ENCODE data around the gene IGFL4. TPM values are rescaled to one million over a fixed set of nuclear protein-coding genes. Genes with fewer than 3 reads are reported as not detected.

The IGFL4 gene
- total RNA-seq, 4 donors from 2014 or later = 1.4 to 10.6 (median 5.5) TPM

- no peaks in the 10 kb centered on the region for H3K27me3 ChIP-seq
- no peaks in the 10 kb centered on the region for H3K36me3 ChIP-seq
- DNase-seq (ENCODE audit: low spot score in 2 of 2) = peak; percentile 98 to 99
- TF ChIP-seq POLR2A (IDR thresholded peaks at IDR 0.05) = peak in 1 of 2 donors; percentile 37
- TF ChIP-seq, protein P1, sequence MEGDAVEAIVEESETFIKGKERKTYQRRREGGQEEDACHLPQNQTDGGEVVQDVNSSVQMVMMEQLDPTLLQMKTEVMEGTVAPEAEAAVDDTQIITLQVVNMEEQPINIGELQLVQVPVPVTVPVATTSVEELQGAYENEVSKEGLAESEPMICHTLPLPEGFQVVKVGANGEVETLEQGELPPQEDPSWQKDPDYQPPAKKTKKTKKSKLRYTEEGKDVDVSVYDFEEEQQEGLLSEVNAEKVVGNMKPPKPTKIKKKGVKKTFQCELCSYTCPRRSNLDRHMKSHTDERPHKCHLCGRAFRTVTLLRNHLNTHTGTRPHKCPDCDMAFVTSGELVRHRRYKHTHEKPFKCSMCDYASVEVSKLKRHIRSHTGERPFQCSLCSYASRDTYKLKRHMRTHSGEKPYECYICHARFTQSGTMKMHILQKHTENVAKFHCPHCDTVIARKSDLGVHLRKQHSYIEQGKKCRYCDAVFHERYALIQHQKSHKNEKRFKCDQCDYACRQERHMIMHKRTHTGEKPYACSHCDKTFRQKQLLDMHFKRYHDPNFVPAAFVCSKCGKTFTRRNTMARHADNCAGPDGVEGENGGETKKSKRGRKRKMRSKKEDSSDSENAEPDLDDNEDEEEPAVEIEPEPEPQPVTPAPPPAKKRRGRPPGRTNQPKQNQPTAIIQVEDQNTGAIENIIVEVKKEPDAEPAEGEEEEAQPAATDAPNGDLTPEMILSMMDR (IDR thresholded peaks at IDR 0.05) = no peak
- H3K4me1 ChIP-seq = peaks cover 24% of the 10 kb centered on the region
- no peak within 1 kb of the TSS for H3K27ac ChIP-seq
- WGBS = under 1% methylated on average over 34 of the region's 34 CpGs
- peak within 1 kb of the TSS; percentile 62 for H3K4me3 ChIP-seq
- no peaks in the 10 kb centered on the region for H3K9me3 ChIP-seq
Observed at GRCh38 chr19:45994998-45995714, 45.6 kb downstream of the IGFL4 start, which contains the start of gene CCDC61. Gene CCDC61, plus strand, starts transcription at chr19:45995467. Its CDS starts 7,552 bp downstream, at chr19:46003019.

- WGBS = 7% methylated on average over 8 of the region's 8 CpGs
- no peak for DNase-seq (ENCODE audit: low spot score in 2 of 2)
- Histone ChIP-seq H3K9me3 (no peaks in the 10 kb centered on the region), H3K4me3 (peak overlapping the region; percentile 62), H3K27me3 (no peaks in the 10 kb centered on the region), H3K27ac (no peak overlapping the region), H3K36me3 (no peaks in the 10 kb centered on the region), H3K4me1 (peaks cover 17% of the 10 kb centered on the region)
- TF ChIP-seq POLR2AphosphoS5 (IDR thresholded peaks at IDR 0.05) = no peak
- TF ChIP-seq POLR2A (IDR thresholded peaks at IDR 0.05) = no peak
- no peak for TF ChIP-seq EP300 (IDR thresholded peaks at IDR 0.05)
- TF ChIP-seq, protein P1 (IDR thresholded peaks at IDR 0.05) = no peak
Observed at GRCh38 chr19:45994456-45994997, 46.3 kb downstream of the IGFL4 start.

GRCh38 chr19:45990113-45990728, 50.6 kb downstream of the IGFL4 start:
- no peaks in the 10 kb centered on the region for H3K27me3 ChIP-seq
- no peaks in the 10 kb centered on the region for H3K9me3 ChIP-seq
- 83% methylated on average over 12 of the region's 12 CpGs for WGBS
- H3K27ac ChIP-seq = no peak overlapping the region
- DNase-seq (ENCODE audit: low spot score in 2 of 2) = no peak
- no peaks in the 10 kb centered on the region for H3K36me3 ChIP-seq
- TF ChIP-seq POLR2A (IDR thresholded peaks at IDR 0.05) (no peak), EP300 (IDR thresholded peaks at IDR 0.05) (no peak), POLR2AphosphoS5 (IDR thresholded peaks at IDR 0.05) (no peak)
- TF ChIP-seq, protein P1 (IDR thresholded peaks at IDR 0.05) = no peak
- H3K4me3 ChIP-seq = no peak overlapping the region
- H3K4me1 ChIP-seq = peaks cover 7% of the 10 kb centered on the region

Other genes starting within 250 kb of the IGFL4 start
- 10 to 100 TPM; 22.7 to 40.6 (median 32.0) TPM for gene DMWD, start 248.2 kb downstream of the IGFL4 start, total RNA-seq
- gene RSPH6A, start 225.7 kb downstream of the IGFL4 start, total RNA-seq = under 1 TPM in 2 of 4 donors, not detected in 2; 0.38 to 0.68 TPM
- gene SYMPK, start 177.9 kb downstream of the IGFL4 start, total RNA-seq = 10 to 100 TPM; 32.8 to 76.3 (median 44.1) TPM
- under 1 TPM in 1 of 4 donors, not detected in 3; 0.30 TPM for gene FOXA3, start 176.7 kb downstream of the IGFL4 start, total RNA-seq
- gene IRF2BP1, start 154.9 kb downstream of the IGFL4 start, total RNA-seq = 10 to 100 TPM; 24.7 to 36.9 (median 30.7) TPM
- gene MYPOP, start 138.4 kb downstream of the IGFL4 start, total RNA-seq = 1 to 10 TPM; 4.4 to 9.4 (median 6.5) TPM
- not detected for gene NANOS2, start 126.2 kb downstream of the IGFL4 start, total RNA-seq
- gene NOVA2, start 67.1 kb downstream of the IGFL4 start, total RNA-seq = under 1 TPM; 0.21 to 0.97 (median 0.55) TPM
- 10 to 100 TPM in 1 of 4 donors, 1 to 10 TPM in 3; 8.4 to 14.6 (median 9.5) TPM for gene CCDC61, start 45.5 kb downstream of the IGFL4 start, total RNA-seq
- not detected for gene PGLYRP1, start 17.9 kb downstream of the IGFL4 start, total RNA-seq
- 10 to 100 TPM; 10.2 to 49.4 (median 16.8) TPM for gene IGFL3, start 83.7 kb upstream of the IGFL4 start, total RNA-seq
- gene IGFL2, start 107.2 kb upstream of the IGFL4 start, total RNA-seq = 10 to 100 TPM; 10.1 to 39.2 (median 16.1) TPM
- gene IGFL1, start 188.7 kb upstream of the IGFL4 start, total RNA-seq = not detected